Measurements from ENCODE around the gene FAM156A. TPM values are rescaled to one million over a fixed set of nuclear protein-coding genes. Genes with fewer than 3 reads are reported as not detected.

FAM156A gene
- polyA plus RNA-seq, 3 donors = 3.4 to 92.6 (median 5.6) TPM

DNA sequence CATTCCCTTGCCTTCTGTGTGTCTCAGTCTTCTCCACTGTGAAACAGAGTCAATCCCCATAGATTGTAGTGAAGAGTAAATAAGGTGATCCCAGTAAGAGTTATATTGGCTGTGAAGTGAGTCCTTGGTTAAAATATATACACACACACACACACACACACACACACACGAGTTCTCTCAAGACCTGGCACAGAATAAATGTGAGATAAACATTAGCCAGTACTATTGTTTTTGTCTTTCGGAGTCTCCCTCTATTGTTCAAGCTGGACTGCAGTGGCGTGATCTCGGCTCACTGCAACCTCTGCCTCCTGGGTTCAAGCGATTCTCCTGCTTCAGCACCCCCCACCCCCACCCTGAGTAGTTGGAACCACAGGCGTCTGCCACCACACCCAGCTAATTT lies 44.8 kb upstream of the FAM156A start:
- Histone ChIP-seq H3K4me3 (replicated peaks in 1 of 3; ENCODE audit: low read depth in 2 of 3, low read length in 3 of 3) (no peak overlapping the region), H3K9ac (ENCODE audit: insufficient read depth, low read length, poor library complexity, severe bottlenecking) (no peak overlapping the region), H3K4me1 (ENCODE audit: control insufficient read depth in 1 of 2, insufficient read depth in 2 of 2, low read length in 2 of 2) (peaks cover 5 to 9% of the 10 kb centered on the region in 2 donors), H3K79me2 (ENCODE audit: insufficient read depth, low read length) (no peaks in the 10 kb centered on the region), H3K36me3 (replicated peaks in 1 of 2; ENCODE audit: control insufficient read depth in 1 of 2, insufficient read depth in 2 of 2, low read length in 2 of 2) (no peaks in the 10 kb centered on the region), H3K4me2 (replicated peaks; ENCODE audit: extremely low read depth, low read length, poor library complexity, severe bottlenecking) (no peak overlapping the region), H4K20me1 (ENCODE audit: insufficient read depth, low read length) (no peaks in the 10 kb centered on the region), H3K27ac (ENCODE audit: low read depth in 1 of 2, low read length in 2 of 2) (no peak overlapping the region), H3K9me3 (replicated peaks in 1 of 2; ENCODE audit: control insufficient read depth in 1 of 2, insufficient read depth in 1 of 2, low read length in 2 of 2) (no peaks in the 10 kb centered on the region), H3K27me3 (ENCODE audit: control insufficient read depth in 2 of 2, insufficient read depth in 2 of 2, low read length in 2 of 2) (peaks cover 5 to 10% of the 10 kb centered on the region in 2 donors), H2AFZ (ENCODE audit: insufficient read depth, low read depth, low read length, poor library complexity, severe bottlenecking) (no peak overlapping the region)
- TF ChIP-seq, protein P1, sequence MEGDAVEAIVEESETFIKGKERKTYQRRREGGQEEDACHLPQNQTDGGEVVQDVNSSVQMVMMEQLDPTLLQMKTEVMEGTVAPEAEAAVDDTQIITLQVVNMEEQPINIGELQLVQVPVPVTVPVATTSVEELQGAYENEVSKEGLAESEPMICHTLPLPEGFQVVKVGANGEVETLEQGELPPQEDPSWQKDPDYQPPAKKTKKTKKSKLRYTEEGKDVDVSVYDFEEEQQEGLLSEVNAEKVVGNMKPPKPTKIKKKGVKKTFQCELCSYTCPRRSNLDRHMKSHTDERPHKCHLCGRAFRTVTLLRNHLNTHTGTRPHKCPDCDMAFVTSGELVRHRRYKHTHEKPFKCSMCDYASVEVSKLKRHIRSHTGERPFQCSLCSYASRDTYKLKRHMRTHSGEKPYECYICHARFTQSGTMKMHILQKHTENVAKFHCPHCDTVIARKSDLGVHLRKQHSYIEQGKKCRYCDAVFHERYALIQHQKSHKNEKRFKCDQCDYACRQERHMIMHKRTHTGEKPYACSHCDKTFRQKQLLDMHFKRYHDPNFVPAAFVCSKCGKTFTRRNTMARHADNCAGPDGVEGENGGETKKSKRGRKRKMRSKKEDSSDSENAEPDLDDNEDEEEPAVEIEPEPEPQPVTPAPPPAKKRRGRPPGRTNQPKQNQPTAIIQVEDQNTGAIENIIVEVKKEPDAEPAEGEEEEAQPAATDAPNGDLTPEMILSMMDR (IDR thresholded peaks at IDR 0.05) = no peak
- H3K27ac Mint-ChIP-seq = no peak overlapping the region
- no peaks in the 10 kb centered on the region for H3K36me3 Mint-ChIP-seq
- 100% methylated on average over 1 of the region's 6 CpGs for WGBS (ENCODE audit: insufficient coverage)
- peaks cover 7% of the 10 kb centered on the region for H3K4me1 Mint-ChIP-seq
- DNase-seq = no peak
- H3K27me3 Mint-ChIP-seq (ENCODE audit: low read depth in 3 of 3) = peaks cover 14 to 40% (median 22%) of the 10 kb centered on the region in 3 donors
- H3K9me3 Mint-ChIP-seq = peaks cover 0 to 5% (median 0%) of the 10 kb centered on the region in 7 donors
- H3K4me3 Mint-ChIP-seq = no peak overlapping the region
- intact Hi-C loops (cut with micrococcal nuclease) = no loop called here

DNA sequence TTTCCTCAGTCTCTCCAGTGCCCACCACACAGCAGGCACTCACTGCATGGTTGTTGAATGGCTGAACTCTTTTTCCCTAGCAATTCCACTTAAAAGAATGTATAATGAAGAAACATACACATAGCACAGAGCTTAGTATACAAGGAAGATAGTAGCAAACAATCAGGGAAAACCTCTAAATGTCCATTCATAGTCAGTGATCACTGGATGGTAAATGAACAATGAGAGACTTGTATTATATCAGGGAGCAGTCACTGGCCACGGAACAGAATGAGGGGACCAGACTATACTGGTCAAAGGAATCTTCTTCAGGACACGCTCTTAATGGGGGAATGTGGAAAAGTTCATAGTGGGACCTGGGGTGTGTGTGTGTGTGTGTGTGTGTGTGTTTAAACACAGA lies 43.6 kb upstream of the FAM156A start:
- Histone ChIP-seq H2AFZ (ENCODE audit: insufficient read depth, low read depth, low read length, poor library complexity, severe bottlenecking) (no peak overlapping the region), H3K4me3 (replicated peaks in 1 of 3; ENCODE audit: low read depth in 2 of 3, low read length in 3 of 3) (no peak overlapping the region), H3K4me1 (ENCODE audit: control insufficient read depth in 1 of 2, insufficient read depth in 2 of 2, low read length in 2 of 2) (peaks cover 5 to 9% of the 10 kb centered on the region in 2 donors), H3K79me2 (ENCODE audit: insufficient read depth, low read length) (no peaks in the 10 kb centered on the region), H3K36me3 (replicated peaks in 1 of 2; ENCODE audit: control insufficient read depth in 1 of 2, insufficient read depth in 2 of 2, low read length in 2 of 2) (no peaks in the 10 kb centered on the region), H3K9me3 (replicated peaks in 1 of 2; ENCODE audit: control insufficient read depth in 1 of 2, insufficient read depth in 1 of 2, low read length in 2 of 2) (no peaks in the 10 kb centered on the region), H3K9ac (ENCODE audit: insufficient read depth, low read length, poor library complexity, severe bottlenecking) (no peak overlapping the region), H3K27me3 (ENCODE audit: control insufficient read depth in 2 of 2, insufficient read depth in 2 of 2, low read length in 2 of 2) (peaks cover 2 to 10% of the 10 kb centered on the region in 2 donors), H3K27ac (ENCODE audit: low read depth in 1 of 2, low read length in 2 of 2) (no peak overlapping the region), H3K4me2 (replicated peaks; ENCODE audit: extremely low read depth, low read length, poor library complexity, severe bottlenecking) (no peak overlapping the region), H4K20me1 (ENCODE audit: insufficient read depth, low read length) (no peaks in the 10 kb centered on the region)
- H3K36me3 Mint-ChIP-seq = no peaks in the 10 kb centered on the region
- intact Hi-C loops (cut with micrococcal nuclease) = no loop called here
- H3K4me1 Mint-ChIP-seq = peaks cover 7% of the 10 kb centered on the region
- WGBS (ENCODE audit: insufficient coverage) = no CpG with 5 or more reads among the region's 2 CpGs
- no peak overlapping the region for H3K4me3 Mint-ChIP-seq
- H3K27me3 Mint-ChIP-seq (ENCODE audit: low read depth in 3 of 3) = peaks cover 14 to 40% (median 22%) of the 10 kb centered on the region in 3 donors
- peaks cover 0 to 5% (median 0%) of the 10 kb centered on the region in 7 donors for H3K9me3 Mint-ChIP-seq
- TF ChIP-seq, protein P1 (IDR thresholded peaks at IDR 0.05) = no peak
- no peak for DNase-seq
- no peak overlapping the region for H3K27ac Mint-ChIP-seq
